Mesothelial cell of epicardium (in vitro differentiated cells): ENCODE results near the gene ELFN1. TPM values are rescaled to one million over a fixed set of nuclear protein-coding genes. Genes with fewer than 3 reads are reported as not detected.

Experiments used
- DNase-seq, 2 experiments: peaks; one replicate each; pipeline ENCODE4 v3.0.0; 2021; ENCODE audit warnings: low spot score in 2 of 2; ENCODE audit not compliant: unreplicated experiment in 2 of 2
- H3K27ac Mint-ChIP-seq: 2 replicates; pipeline ENCODE4 v1.8.0; 2021; ENCODE audit warnings: mixed read lengths
- H3K27me3 Mint-ChIP-seq: 2 replicates; pipeline ENCODE4 v1.8.0; 2021; ENCODE audit warnings: low read depth, mixed read lengths
- H3K36me3 Mint-ChIP-seq: 2 replicates; pipeline ENCODE4 v1.8.0; 2021; ENCODE audit warnings: mixed read lengths
- H3K4me1 Mint-ChIP-seq: 2 replicates; pipeline ENCODE4 v1.8.0; 2021; ENCODE audit warnings: mixed read lengths
- H3K4me3 Mint-ChIP-seq: 2 replicates; pipeline ENCODE4 v1.8.0; 2021; ENCODE audit warnings: mild to moderate bottlenecking, moderate library complexity, mixed read lengths
- H3K9me3 Mint-ChIP-seq: 2 replicates; pipeline ENCODE4 v1.8.0; 2021; ENCODE audit warnings: mixed read lengths
- CTCF ChIP-seq: fragments of 200-600 bp; sonication (generic); IDR thresholded peaks from one replicate; pipeline ENCODE4 v1.5.0; 2021; ENCODE audit warnings: antibody characterized with exemption; ENCODE audit not compliant: unreplicated experiment
- total RNA-seq: library from RNA; stranded (reverse); gene quantifications from 3 replicates; pipeline ENCODE4 v1.2.1, GENCODE V29; 2021

Gene ELFN1
- total RNA-seq, 1 donor from 2014 or later, result 13.5 TPM

DNA sequence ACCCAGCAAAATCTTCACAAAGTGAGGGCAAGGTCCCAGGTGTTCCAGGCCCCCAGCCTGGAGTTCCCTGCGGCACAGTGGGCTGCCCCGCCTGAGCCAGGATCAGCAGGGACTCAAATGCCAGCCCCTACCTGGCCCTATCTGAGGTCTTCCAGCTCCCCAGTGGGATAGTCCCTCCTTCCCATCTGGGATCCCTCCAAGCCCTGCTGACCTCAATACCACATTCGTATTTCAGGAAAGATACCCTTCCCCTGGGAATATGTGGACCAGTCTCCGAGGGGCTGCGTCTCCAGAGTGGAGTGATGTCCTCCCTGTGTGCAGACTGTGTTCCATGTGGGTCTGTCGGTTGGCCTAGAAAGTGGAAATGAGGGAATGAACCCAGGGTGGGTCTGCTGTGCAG, 40.9 kb downstream of the ELFN1 start:
- no peak for TF ChIP-seq CTCF
- Mint-ChIP-seq H3K4me3 (no peak overlapping the region), H3K27ac (no peak overlapping the region), H3K9me3 (peaks cover 6% of the 10 kb centered on the region), H3K36me3 (peaks cover 17% of the 10 kb centered on the region), H3K27me3 (peaks cover 2% of the 10 kb centered on the region), H3K4me1 (peaks cover 7% of the 10 kb centered on the region)
- DNase-seq, result no peak

GRCh38 chr7:1712907-1713501, 42.9 kb downstream of the ELFN1 start:
- no peak overlapping the region for H3K27ac Mint-ChIP-seq
- DNase-seq, result no peak
- H3K27me3 Mint-ChIP-seq, result no peaks in the 10 kb centered on the region
- H3K4me3 Mint-ChIP-seq, result no peak overlapping the region
- H3K36me3 Mint-ChIP-seq, result peaks cover 22% of the 10 kb centered on the region
- no peak for TF ChIP-seq CTCF
- H3K9me3 Mint-ChIP-seq, result peaks cover 6% of the 10 kb centered on the region
- peaks cover 14% of the 10 kb centered on the region for H3K4me1 Mint-ChIP-seq

DNA sequence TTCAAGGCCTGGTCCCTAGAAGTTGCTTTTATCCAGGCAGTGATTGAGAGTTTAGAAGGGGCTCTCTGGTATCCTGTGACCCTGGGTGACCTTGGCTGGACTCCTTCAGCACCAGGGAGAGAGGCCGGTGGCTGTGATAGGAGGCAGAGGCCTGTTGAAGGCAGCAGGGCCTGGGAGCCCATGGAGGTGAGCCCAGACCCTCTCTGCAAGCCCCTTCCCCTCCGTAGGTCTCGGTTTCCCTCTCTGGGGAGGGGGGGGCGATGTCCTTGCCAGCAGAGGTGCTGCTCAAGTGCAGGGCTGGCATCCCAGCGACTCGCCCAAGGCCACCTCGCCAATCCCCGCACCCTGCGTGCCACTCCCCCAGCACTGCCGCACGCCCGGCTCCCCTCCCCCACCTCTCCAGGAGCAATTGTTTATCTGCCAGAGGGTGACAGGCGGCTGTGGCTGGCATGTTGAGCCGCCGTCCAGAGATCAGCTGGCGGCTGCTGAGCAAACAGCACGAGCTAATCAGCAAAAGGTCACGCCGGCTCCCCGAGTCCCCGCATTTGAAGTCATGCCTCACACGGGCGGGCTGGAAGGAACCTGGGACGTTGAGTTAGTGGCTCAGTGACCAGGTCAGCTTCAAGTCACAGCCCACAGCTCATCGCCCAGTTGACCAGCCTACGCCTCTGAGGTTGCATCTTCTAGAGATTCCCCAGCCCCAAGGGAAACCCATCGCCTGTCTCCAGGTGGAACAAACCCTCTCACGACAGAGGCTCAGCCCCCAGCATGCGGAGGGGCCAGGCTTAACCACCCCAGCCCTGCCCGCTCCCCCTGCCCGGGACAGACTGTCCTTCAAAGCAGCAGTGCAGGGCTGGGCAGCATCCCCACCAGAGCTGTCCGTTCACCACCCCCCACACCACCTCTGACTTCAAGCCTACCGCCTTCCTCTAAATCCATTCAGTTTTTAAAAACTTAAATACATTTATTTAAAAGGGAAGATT, 43.7 kb downstream of the ELFN1 start:
- H3K27ac Mint-ChIP-seq, result no peak overlapping the region
- no peak for TF ChIP-seq CTCF
- H3K9me3 Mint-ChIP-seq, result peaks cover 6% of the 10 kb centered on the region
- no peak for DNase-seq
- H3K4me3 Mint-ChIP-seq, result no peak overlapping the region
- peaks cover 14% of the 10 kb centered on the region for H3K4me1 Mint-ChIP-seq
- peaks cover 23% of the 10 kb centered on the region for H3K36me3 Mint-ChIP-seq
- H3K27me3 Mint-ChIP-seq, result no peaks in the 10 kb centered on the region

- no peak for DNase-seq
- TF ChIP-seq CTCF, result no peak
Observed at GRCh38 chr7:1714583-1715330, 44.7 kb downstream of the ELFN1 start.

DNA sequence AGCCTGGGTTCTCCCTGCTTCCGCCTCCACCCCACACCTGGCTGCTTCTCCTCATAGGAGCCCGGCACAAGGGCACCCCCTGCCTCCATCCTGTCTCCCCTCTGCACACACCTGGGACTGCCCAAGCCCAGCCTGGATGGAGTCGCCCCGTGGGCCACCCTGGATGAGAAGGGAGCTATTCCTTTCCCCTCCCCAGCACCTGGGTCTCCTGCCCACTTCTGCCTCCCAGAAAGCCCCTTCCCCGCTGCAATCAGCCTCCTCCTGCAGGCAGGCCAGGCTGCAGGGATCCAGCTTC, 45.2 kb downstream of the ELFN1 start:
- H3K9me3 Mint-ChIP-seq, result no peaks in the 10 kb centered on the region
- TF ChIP-seq CTCF, result no peak
- peaks cover 9% of the 10 kb centered on the region for H3K36me3 Mint-ChIP-seq
- DNase-seq, result no peak
- H3K4me1 Mint-ChIP-seq, result peaks cover 14% of the 10 kb centered on the region
- no peak overlapping the region for H3K4me3 Mint-ChIP-seq
- H3K27me3 Mint-ChIP-seq, result no peaks in the 10 kb centered on the region
- no peak overlapping the region for H3K27ac Mint-ChIP-seq

More at GRCh38 chr7:1714583-1715330, 44.7 kb downstream of the ELFN1 start:
- Mint-ChIP-seq H3K36me3 (peaks cover 14% of the 10 kb centered on the region), H3K4me3 (no peak overlapping the region), H3K27ac (no peak overlapping the region), H3K27me3 (no peaks in the 10 kb centered on the region), H3K4me1 (peaks cover 14% of the 10 kb centered on the region), H3K9me3 (peaks cover 3% of the 10 kb centered on the region)
